Heart left ventricle (tissue), 13 donors: Measurements from ENCODE around the gene ARL15.

Experiments
- CTCF ChIP-seq, 12 donors: fragments of 200-600 bp; sonication (generic) in 4 of 12; IDR thresholded peaks; one replicate each; pipeline versions ENCODE4 v1.5.0 to v1.8.0; 2018 to 2022; ENCODE audit warnings: antibody characterized with exemption in 12 of 12, mild to moderate bottlenecking in 5 of 12
- POLR2A ChIP-seq, 2 donors: fragments of 450-650 bp; IDR thresholded peaks; one replicate each; pipeline ENCODE4 v1.6.1; 2017; ENCODE audit warnings: antibody characterized with exemption in 2 of 2, mild to moderate bottlenecking in 2 of 2, moderate library complexity in 2 of 2
- donor health status: ischemic (EF 13 %, LVEDD 7.1; RV severe dilation, severe dysfunction).
- donor health status: DM: no; HTN: yes; CAD: no.
- donor health status: DM: no; HTN: no; CAD: no.
- donor health status: ischemic (EF 25% LVEDD 6.9; RV normal size, moderate dysfunction).
- donor health status: ischemic (EF 25% LVEDD 5.7; RV mildly dilated, moderate dysfunction).
- donor health status: ischemic (EF 35%, LVEDD 5.7; RV mildly dilated, moderate dysfunction).
- donor health status: nonischemic (EF 11% LVEDD 7.7; RV severe dilation, severe dysfunction).
- donor health status: DM: yes; HTN: yes; CAD: no.
- donor health status: PGD.
- donor health status: ischemic (EF 29% LVEDD 5.4; RV normal size, mild dysfunction).
- donor health status: nonischemic (EF 23%, LVEDD 6.1; RV moderate dilation, normal function).

- no peak for TF ChIP-seq CTCF (IDR thresholded peaks at IDR 0.05)
- no peak for TF ChIP-seq POLR2A (IDR thresholded peaks at IDR 0.05)
These were observed 17.5 kb downstream of the ARL15 start for GRCh38 chr5:54292866-54293265.
